GM12865 (cell line): Measurements from ENCODE around the gene ZC3H18.
A peak's percentile ranks its signal among the peaks of the same experiment; 100 is the strongest.

Experiments used
- DNase-seq: peaks from one replicate; pipeline ENCODE4 v3.0.0; 2010; ENCODE audit warnings: low read depth
- H3K4me3 ChIP-seq: 2 replicates; pipeline ENCODE4 v1.5.1; 2011; ENCODE audit warnings: mild to moderate bottlenecking, low read depth, low read length, control low read depth
- CTCF ChIP-seq: IDR thresholded peaks from 2 replicates; pipeline ENCODE4 v1.5.1; 2011; ENCODE audit warnings: low read length, control low read depth, low read depth, inconsistent platforms; ENCODE audit not compliant: insufficient read depth; ENCODE audit errors: missing control alignments

The ZC3H18 gene

GRCh38 chr16:88651276-88651988, 81.2 kb downstream of the ZC3H18 start:
- peak; percentile 97 for DNase-seq

GRCh38 chr16:88651989-88652761, 82.0 kb downstream of the ZC3H18 start:
- TF ChIP-seq CTCF: no peak
- peak overlapping the region; percentile 51 for H3K4me3 ChIP-seq
- peak; percentile 51 for DNase-seq

More at GRCh38 chr16:88651276-88651988, 81.2 kb downstream of the ZC3H18 start:
- no peak for TF ChIP-seq CTCF
- H3K4me3 ChIP-seq: peak overlapping the region; percentile 51

GRCh38 chr16:88652762-88653063, 82.5 kb downstream of the ZC3H18 start:
- H3K4me3 ChIP-seq: no peak overlapping the region
- DNase-seq: no peak
- no peak for TF ChIP-seq CTCF

GRCh38 chr16:88653101-88653500, 82.9 kb downstream of the ZC3H18 start:
- TF ChIP-seq CTCF: no peak
- no peak overlapping the region for H3K4me3 ChIP-seq
- DNase-seq: no peak

- TF ChIP-seq CTCF: no peak
- DNase-seq: no peak
- H3K4me3 ChIP-seq: no peak overlapping the region
Observed at GRCh38 chr16:88653596-88654362, 83.6 kb downstream of the ZC3H18 start.

GRCh38 chr16:88654363-88655052, 84.3 kb downstream of the ZC3H18 start:
- DNase-seq: no peak
- no peak overlapping the region for H3K4me3 ChIP-seq

More at GRCh38 chr16:88654363-88655052, 84.3 kb downstream of the ZC3H18 start:
- no peak for TF ChIP-seq CTCF
